ENCODE results near the gene PIK3CA. TPM values are rescaled to one million over a fixed set of nuclear protein-coding genes. Genes with fewer than 3 reads are reported as not detected.

PIK3CA gene
- total and polyA plus RNA-seq, 10 of the 15 experiments (the other 5 are each of a cell fraction or from before 2014, with no cell fraction given): 3.0 to 18.6 (median 9.0) TPM

DNA sequence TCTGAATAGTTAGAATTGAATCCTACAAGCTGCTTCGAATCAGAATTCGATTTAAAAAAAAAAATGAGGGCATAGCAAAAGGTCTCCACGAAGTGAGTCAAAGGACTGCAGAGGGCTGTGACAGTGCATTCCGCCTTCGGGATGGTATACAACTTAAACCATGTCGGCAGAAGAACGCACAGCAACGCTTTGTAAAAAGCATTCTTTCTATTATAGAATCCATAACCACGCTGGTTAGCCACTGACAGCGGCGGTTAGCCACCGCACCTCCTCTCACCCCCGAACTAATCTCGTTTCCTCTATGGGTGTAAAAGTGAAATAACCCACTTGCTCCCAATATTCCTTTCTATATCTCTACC is 664 bp upstream of the PIK3CA start:
- ChIA-PET POLR2A (interaction anchor here (0.6 to 4.9 kb wide), 6 partner anchors 19 to 248 kb away, joined by 3 to 28 read pairs (median 4); partner anchors contain the start of gene ZMAT3), RAD21 (ENCODE audit: unreplicated experiment) (interaction anchor here (0.6 to 4.5 kb wide), 18 partner anchors 19 to 1094 kb away, joined by 3 to 38 read pairs (median 6); partner anchors contain the start of gene ZMAT3), CTCF (interaction anchor here (0.8 to 3.8 kb wide), 10 partner anchors 9 to 174 kb away, joined by 3 to 31 read pairs (median 6); no protein-coding TSS in a partner anchor), SMC1A (ENCODE audit: uncharacterized antibody, unreplicated experiment) (interaction anchor here (1.0 to 5.7 kb wide), 14 partner anchors 12 to 177 kb away, joined by 3 to 33 read pairs (median 5); partner anchors contain the start of gene ZMAT3)
- Histone ChIP-seq H3K4me1 (ENCODE audit: control insufficient read depth, insufficient read depth, low read length) (peaks cover 3% of the 10 kb centered on the region; the same call in 1 of the 2 replicates), H3K9me3 (replicated peaks; ENCODE audit: control insufficient read depth, insufficient read depth, low read length) (no peaks in the 10 kb centered on the region), H4K20me1 (ENCODE audit: control insufficient read depth, insufficient read depth) (no peaks in the 10 kb centered on the region), H2AFZ (ENCODE audit: control insufficient read depth, low read depth, low read length) (peak overlapping the region; percentile 94), H3K27me3 (replicated peaks in 1 of 2; ENCODE audit: control insufficient read depth in 2 of 2, insufficient read depth in 2 of 2, low read length in 1 of 2) (no peaks in the 10 kb centered on the region), H3K79me2 (ENCODE audit: control insufficient read depth, insufficient read depth, low read length) (peaks cover 40% of the 10 kb centered on the region), H3K9ac (ENCODE audit: control insufficient read depth, insufficient read depth, low read length) (peak overlapping the region; percentile 55), H3K27ac (ENCODE audit: control insufficient read depth, insufficient read depth) (peak overlapping the region; percentile 88), H3K4me3 (peak overlapping the region; percentile 82), H3K4me2 (ENCODE audit: control insufficient read depth, insufficient read depth) (peak overlapping the region; percentile 93), H3K36me3 (ENCODE audit: control insufficient read depth in 2 of 2, insufficient read depth in 2 of 2, low read length in 1 of 2) (no peaks in the 10 kb centered on the region)
- FAIRE-seq (peak; percentile 7), ATAC-seq (peak; percentile 46), DNase-seq (ENCODE audit: low read depth, low spot score) (no peak)
- under 1% methylated on average over 14 of the region's 14 CpGs for WGBS (ENCODE audit: insufficient coverage, insufficient replicate concordance, low lambda C conversion rate, missing lambda C conversion rate)
- TSS peak; percentile 81 for BruUV-seq (replicated peaks)
- intact Hi-C loops (cut with micrococcal nuclease; ENCODE audit: unreplicated experiment): loop anchor here (1.0 to 5.0 kb wide), 3 partner anchors 40 to 169 kb away; no protein-coding TSS in a partner anchor
- in situ Hi-C loops (cut with MboI): loop anchor here (5.0 kb wide), 1 partner anchor 170 kb away; no protein-coding TSS in a partner anchor
- TF ChIP-seq, protein P1, sequence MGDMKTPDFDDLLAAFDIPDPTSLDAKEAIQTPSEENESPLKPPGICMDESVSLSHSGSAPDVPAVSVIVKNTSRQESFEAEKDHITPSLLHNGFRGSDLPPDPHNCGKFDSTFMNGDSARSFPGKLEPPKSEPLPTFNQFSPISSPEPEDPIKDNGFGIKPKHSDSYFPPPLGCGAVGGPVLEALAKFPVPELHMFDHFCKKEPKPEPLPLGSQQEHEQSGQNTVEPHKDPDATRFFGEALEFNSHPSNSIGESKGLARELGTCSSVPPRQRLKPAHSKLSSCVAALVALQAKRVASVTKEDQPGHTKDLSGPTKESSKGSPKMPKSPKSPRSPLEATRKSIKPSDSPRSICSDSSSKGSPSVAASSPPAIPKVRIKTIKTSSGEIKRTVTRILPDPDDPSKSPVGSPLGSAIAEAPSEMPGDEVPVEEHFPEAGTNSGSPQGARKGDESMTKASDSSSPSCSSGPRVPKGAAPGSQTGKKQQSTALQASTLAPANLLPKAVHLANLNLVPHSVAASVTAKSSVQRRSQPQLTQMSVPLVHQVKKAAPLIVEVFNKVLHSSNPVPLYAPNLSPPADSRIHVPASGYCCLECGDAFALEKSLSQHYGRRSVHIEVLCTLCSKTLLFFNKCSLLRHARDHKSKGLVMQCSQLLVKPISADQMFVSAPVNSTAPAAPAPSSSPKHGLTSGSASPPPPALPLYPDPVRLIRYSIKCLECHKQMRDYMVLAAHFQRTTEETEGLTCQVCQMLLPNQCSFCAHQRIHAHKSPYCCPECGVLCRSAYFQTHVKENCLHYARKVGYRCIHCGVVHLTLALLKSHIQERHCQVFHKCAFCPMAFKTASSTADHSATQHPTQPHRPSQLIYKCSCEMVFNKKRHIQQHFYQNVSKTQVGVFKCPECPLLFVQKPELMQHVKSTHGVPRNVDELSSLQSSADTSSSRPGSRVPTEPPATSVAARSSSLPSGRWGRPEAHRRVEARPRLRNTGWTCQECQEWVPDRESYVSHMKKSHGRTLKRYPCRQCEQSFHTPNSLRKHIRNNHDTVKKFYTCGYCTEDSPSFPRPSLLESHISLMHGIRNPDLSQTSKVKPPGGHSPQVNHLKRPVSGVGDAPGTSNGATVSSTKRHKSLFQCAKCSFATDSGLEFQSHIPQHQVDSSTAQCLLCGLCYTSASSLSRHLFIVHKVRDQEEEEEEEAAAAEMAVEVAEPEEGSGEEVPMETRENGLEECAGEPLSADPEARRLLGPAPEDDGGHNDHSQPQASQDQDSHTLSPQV (IDR thresholded peaks at IDR 0.05): no peak
- TF ChIP-seq, protein P2, sequence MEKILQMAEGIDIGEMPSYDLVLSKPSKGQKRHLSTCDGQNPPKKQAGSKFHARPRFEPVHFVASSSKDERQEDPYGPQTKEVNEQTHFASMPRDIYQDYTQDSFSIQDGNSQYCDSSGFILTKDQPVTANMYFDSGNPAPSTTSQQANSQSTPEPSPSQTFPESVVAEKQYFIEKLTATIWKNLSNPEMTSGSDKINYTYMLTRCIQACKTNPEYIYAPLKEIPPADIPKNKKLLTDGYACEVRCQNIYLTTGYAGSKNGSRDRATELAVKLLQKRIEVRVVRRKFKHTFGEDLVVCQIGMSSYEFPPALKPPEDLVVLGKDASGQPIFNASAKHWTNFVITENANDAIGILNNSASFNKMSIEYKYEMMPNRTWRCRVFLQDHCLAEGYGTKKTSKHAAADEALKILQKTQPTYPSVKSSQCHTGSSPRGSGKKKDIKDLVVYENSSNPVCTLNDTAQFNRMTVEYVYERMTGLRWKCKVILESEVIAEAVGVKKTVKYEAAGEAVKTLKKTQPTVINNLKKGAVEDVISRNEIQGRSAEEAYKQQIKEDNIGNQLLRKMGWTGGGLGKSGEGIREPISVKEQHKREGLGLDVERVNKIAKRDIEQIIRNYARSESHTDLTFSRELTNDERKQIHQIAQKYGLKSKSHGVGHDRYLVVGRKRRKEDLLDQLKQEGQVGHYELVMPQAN (conservative IDR thresholded peaks at IDR 0.05): peak; percentile 85; the same call in 1 of the 2 replicates
- peak; percentile 23 for TF ChIP-seq IKZF1 (conservative IDR thresholded peaks at IDR 0.05)
- no peak for TF ChIP-seq POLR2AphosphoS2 (IDR thresholded peaks at IDR 0.05; ENCODE audit: low read depth, low read length)
- TF ChIP-seq MTA2 (IDR thresholded peaks at IDR 0.05; ENCODE audit: low read depth): peak; percentile 73; the same call in 1 of the 2 replicates
- TF ChIP-seq PAX5 (IDR thresholded peaks at IDR 0.05; ENCODE audit: borderline replicate concordance, low read depth, low read length): peak; percentile 79
- peak; percentile 38 to 46; a peak in 1 of 4 replicates for TF ChIP-seq EP300 (IDR thresholded peaks at IDR 0.05; ENCODE audit: borderline replicate concordance in 1 of 2, control insufficient read depth in 1 of 2, low read depth in 2 of 2, low read length in 2 of 2)
- no peak for TF ChIP-seq NBN (IDR thresholded peaks at IDR 0.05)
- TF ChIP-seq CBFB (IDR thresholded peaks at IDR 0.05; ENCODE audit: low read depth): peak; percentile 67
- TF ChIP-seq, protein P3, sequence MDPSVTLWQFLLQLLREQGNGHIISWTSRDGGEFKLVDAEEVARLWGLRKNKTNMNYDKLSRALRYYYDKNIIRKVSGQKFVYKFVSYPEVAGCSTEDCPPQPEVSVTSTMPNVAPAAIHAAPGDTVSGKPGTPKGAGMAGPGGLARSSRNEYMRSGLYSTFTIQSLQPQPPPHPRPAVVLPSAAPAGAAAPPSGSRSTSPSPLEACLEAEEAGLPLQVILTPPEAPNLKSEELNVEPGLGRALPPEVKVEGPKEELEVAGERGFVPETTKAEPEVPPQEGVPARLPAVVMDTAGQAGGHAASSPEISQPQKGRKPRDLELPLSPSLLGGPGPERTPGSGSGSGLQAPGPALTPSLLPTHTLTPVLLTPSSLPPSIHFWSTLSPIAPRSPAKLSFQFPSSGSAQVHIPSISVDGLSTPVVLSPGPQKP (IDR thresholded peaks at IDR 0.05; ENCODE audit: low read depth, low read length): no peak
- no peak for TF ChIP-seq ZNF24 (IDR thresholded peaks at IDR 0.05)
- TF ChIP-seq CHD1 (IDR thresholded peaks at IDR 0.05; ENCODE audit: low read depth, low read length): no peak
- peak; percentile 45; the same call in 1 of the 2 replicates for TF ChIP-seq BACH1 (IDR thresholded peaks at IDR 0.05; ENCODE audit: borderline replicate concordance)
- TF ChIP-seq, protein P4, sequence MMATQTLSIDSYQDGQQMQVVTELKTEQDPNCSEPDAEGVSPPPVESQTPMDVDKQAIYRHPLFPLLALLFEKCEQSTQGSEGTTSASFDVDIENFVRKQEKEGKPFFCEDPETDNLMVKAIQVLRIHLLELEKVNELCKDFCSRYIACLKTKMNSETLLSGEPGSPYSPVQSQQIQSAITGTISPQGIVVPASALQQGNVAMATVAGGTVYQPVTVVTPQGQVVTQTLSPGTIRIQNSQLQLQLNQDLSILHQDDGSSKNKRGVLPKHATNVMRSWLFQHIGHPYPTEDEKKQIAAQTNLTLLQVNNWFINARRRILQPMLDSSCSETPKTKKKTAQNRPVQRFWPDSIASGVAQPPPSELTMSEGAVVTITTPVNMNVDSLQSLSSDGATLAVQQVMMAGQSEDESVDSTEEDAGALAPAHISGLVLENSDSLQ (IDR thresholded peaks at IDR 0.05): no peak
- TF ChIP-seq DPF2 (IDR thresholded peaks at IDR 0.05): 0 out of 2 replicates have a peak, but pooled peaks have one; percentile 75
- no peak for TF ChIP-seq CBX5 (IDR thresholded peaks at IDR 0.05; ENCODE audit: low read depth)

Measured in GM12878 (cell line).